NOMO-1 treated with dmso at 0.1 percent for 144 hours (cell line): Measurements from ENCODE around the gene REPS1.
"Not testable (repeated sequence)": the region's sequence is repeated elsewhere in the genome, so short reads cannot be mapped to it uniquely, and the experiment has no call there.

ENCODE experiments used
- DNase-seq: peaks from one replicate; lab custom pipeline; 2025; ENCODE audit not compliant: unreplicated experiment; lab: John Stamatoyannopoulos, UW

Gene REPS1

GRCh38 chr6:139003751-139004150, 15.7 kb upstream of the REPS1 start:
- DNase-seq, result no peak

- no peak for DNase-seq
Measured at GRCh38 chr6:138999949-139000725, 12.1 kb upstream of the REPS1 start.

GRCh38 chr6:138997136-138997535, 9.1 kb upstream of the REPS1 start:
- DNase-seq, result no peak

- no peak for DNase-seq
Measured at GRCh38 chr6:138996524-138996923, 8.5 kb upstream of the REPS1 start.

GRCh38 chr6:138993410-138993809, 5.4 kb upstream of the REPS1 start:
- DNase-seq, result not testable (repeated sequence)

GRCh38 chr6:138992965-138993364, 4.9 kb upstream of the REPS1 start:
- DNase-seq, result not testable (repeated sequence)

- DNase-seq, result peak; percentile 66
Measured at GRCh38 chr6:138991206-138991605, 3.2 kb upstream of the REPS1 start.

GRCh38 chr6:138989098-138989983, 1.3 kb upstream of the REPS1 start:
- no peak for DNase-seq

GRCh38 chr6:138988469-138988834, 399 bp upstream of the REPS1 start:
- no peak for DNase-seq

- DNase-seq, result no peak
Measured at GRCh38 chr6:138987080-138987642, 892 bp downstream of the REPS1 start.

GRCh38 chr6:138986578-138986977, 1.5 kb downstream of the REPS1 start:
- DNase-seq, result no peak

- DNase-seq, result no peak
Measured at GRCh38 chr6:138981416-138981815, 6.6 kb downstream of the REPS1 start.

- peak; percentile 47 for DNase-seq
Measured at GRCh38 chr6:138979813-138980668, 8.0 kb downstream of the REPS1 start.

GRCh38 chr6:138979365-138979764, 8.7 kb downstream of the REPS1 start:
- DNase-seq, result no peak

- no peak for DNase-seq
Measured at GRCh38 chr6:138978229-138978628, 9.8 kb downstream of the REPS1 start.

GRCh38 chr6:138977646-138978167, 10.3 kb downstream of the REPS1 start:
- DNase-seq, result no peak

GRCh38 chr6:138977242-138977641, 10.8 kb downstream of the REPS1 start:
- no peak for DNase-seq

- no peak for DNase-seq
Measured at GRCh38 chr6:138975815-138976214, 12.2 kb downstream of the REPS1 start.

- no peak for DNase-seq
Measured at GRCh38 chr6:138973466-138974153, 14.4 kb downstream of the REPS1 start.

GRCh38 chr6:138972226-138972665, 15.8 kb downstream of the REPS1 start:
- no peak for DNase-seq
